K562 (cell line): ENCODE measurements around the gene UBE2V1. TPM values are rescaled to one million over a fixed set of nuclear protein-coding genes. Genes with fewer than 3 reads are reported as not detected.

Experiments
- CHD1 ChIP-seq: fragments of 200-600 bp; sonication (generic); IDR thresholded peaks from one replicate; pipeline ENCODE4 v1.6.1; 2012; ENCODE audit warnings: mild to moderate bottlenecking, moderate library complexity, low read length, inconsistent platforms
- EP400 ChIP-seq: fragments of 450-650 bp; IDR thresholded peaks from 2 replicates; pipeline ENCODE4 v1.6.1; 2017; ENCODE audit warnings: antibody characterized with exemption, mild to moderate bottlenecking, moderate library complexity
- FOXA3 ChIP-seq, 2 experiments: fragments of 450-650 bp in 1 of 2; sonication (generic) in 1 of 2; formaldehyde crosslinking; IDR thresholded peaks in 1 of 2; conservative IDR thresholded peaks in 1 of 2; 2 replicates each; pipeline versions ENCODE4 v1.4.0 to v1.8.0; 2020 to 2022; ENCODE audit warnings: mild to moderate bottlenecking in 2 of 2, missing genetic modification reagents in 1 of 2
- GATAD2A ChIP-seq: fragments of 450-650 bp; IDR thresholded peaks from 2 replicates; pipeline ENCODE4 v1.6.1; 2017
- LCOR ChIP-seq: sonication (generic); formaldehyde crosslinking; IDR thresholded peaks from 2 replicates; pipeline ENCODE4 v1.8.0; 2022; ENCODE audit warnings: mild to moderate bottlenecking, missing genetic modification reagents
- MBD2 ChIP-seq: sonication (generic); IDR thresholded peaks from 2 replicates; pipeline ENCODE4 v1.6.1; 2016; ENCODE audit warnings: low read depth, borderline replicate concordance
- NCOA1 ChIP-seq: fragments of 450-650 bp; IDR thresholded peaks from 2 replicates; pipeline ENCODE4 v1.6.1; 2016; ENCODE audit warnings: low read depth
- NCOR1 ChIP-seq: fragments of 450-650 bp; IDR thresholded peaks from 2 replicates; pipeline ENCODE4 v1.6.1; 2016; ENCODE audit warnings: mild to moderate bottlenecking, moderate library complexity
- RCOR1 ChIP-seq, 2 experiments: IDR thresholded peaks; 2 replicates each; pipeline ENCODE4 v1.6.1; 2012; ENCODE audit warnings: low read depth in 2 of 2, low read length in 2 of 2, borderline replicate concordance in 1 of 2, improper control_type of control experiment in 1 of 2
- RUNX1 ChIP-seq: sonication (generic); IDR thresholded peaks from 2 replicates; pipeline ENCODE4 v1.6.1; 2016; ENCODE audit warnings: antibody characterized with exemption, low read depth
- TEAD1 ChIP-seq, 2 experiments: fragments of 450-650 bp in 1 of 2; sonication (generic) in 1 of 2; formaldehyde crosslinking; IDR thresholded peaks; 2 replicates each; pipeline versions ENCODE4 v1.4.0 to v1.8.0; 2020 to 2022; ENCODE audit warnings: mild to moderate bottlenecking in 2 of 2, missing genetic modification reagents in 1 of 2
- ZNF398 ChIP-seq: fragments of 250-450 bp; sonication (Bioruptor Pico); IDR thresholded peaks from 2 replicates; pipeline ENCODE4 v1.8.0; 2021; ENCODE audit warnings: moderate library complexity, mild to moderate bottlenecking, inconsistent platforms
- ZNF436 ChIP-seq: fragments of 250-450, 450-650 bp; sonication (Bioruptor Pico); formaldehyde crosslinking; IDR thresholded peaks from 2 replicates; pipeline ENCODE4 v1.7.0; 2020; ENCODE audit warnings: mild to moderate bottlenecking
- ZNF584 ChIP-seq: fragments of 200-800 bp; sonication (Bioruptor generic); IDR thresholded peaks from 2 replicates; pipeline ENCODE4 v1.6.1; 2016; ENCODE audit warnings: low read depth, mild to moderate bottlenecking, missing genetic modification characterization, missing compliant biosample characterization
- polyA plus RNA-seq, 8 experiments: library from polyadenylated mRNA; depleted of rRNA in 4 of 8; stranded (reverse) in 5 of 8; unstranded in 3 of 8; fragments of >200 nt; fragmentation: Nextera tagmentation in 2 of 8; fragmentation: Illumina TruSeq in 1 of 8; extraction: Ambion mirVana in 2 of 8; extraction: Trizol in 1 of 8; gene quantifications; 2 replicates each; pipeline versions ENCODE4 v1.2.1 to v1.2.3, GENCODE V29; 2011 to 2014; ENCODE audit warnings: inconsistent platforms in 1 of 8, missing spikeins in 1 of 8
- total RNA-seq, 7 experiments: library from RNA; depleted of rRNA in 6 of 7; stranded (reverse); fragments of >200 nt in 6 of 7; fragmentation: Illumina TruSeq in 2 of 7; extraction: Trizol in 2 of 7; gene quantifications; 2 replicates each; pipeline versions ENCODE4 v1.2.1 to v1.2.3, GENCODE V29; 2011 to 2021; ENCODE audit warnings: low replicate concordance in 1 of 7
- TF ChIP-seq, protein P1 (sequence below): sonication (generic); formaldehyde crosslinking; IDR thresholded peaks from 2 replicates; pipeline ENCODE4 v1.8.0; 2023; ENCODE audit warnings: missing genetic modification reagents, mild to moderate bottlenecking, borderline replicate concordance

UBE2V1 gene
- total and polyA plus RNA-seq, 9 of the 15 experiments (the other 6 are each of a cell fraction or from before 2014, with no cell fraction given), result 93.0 to 357 (median 119) TPM

DNA sequence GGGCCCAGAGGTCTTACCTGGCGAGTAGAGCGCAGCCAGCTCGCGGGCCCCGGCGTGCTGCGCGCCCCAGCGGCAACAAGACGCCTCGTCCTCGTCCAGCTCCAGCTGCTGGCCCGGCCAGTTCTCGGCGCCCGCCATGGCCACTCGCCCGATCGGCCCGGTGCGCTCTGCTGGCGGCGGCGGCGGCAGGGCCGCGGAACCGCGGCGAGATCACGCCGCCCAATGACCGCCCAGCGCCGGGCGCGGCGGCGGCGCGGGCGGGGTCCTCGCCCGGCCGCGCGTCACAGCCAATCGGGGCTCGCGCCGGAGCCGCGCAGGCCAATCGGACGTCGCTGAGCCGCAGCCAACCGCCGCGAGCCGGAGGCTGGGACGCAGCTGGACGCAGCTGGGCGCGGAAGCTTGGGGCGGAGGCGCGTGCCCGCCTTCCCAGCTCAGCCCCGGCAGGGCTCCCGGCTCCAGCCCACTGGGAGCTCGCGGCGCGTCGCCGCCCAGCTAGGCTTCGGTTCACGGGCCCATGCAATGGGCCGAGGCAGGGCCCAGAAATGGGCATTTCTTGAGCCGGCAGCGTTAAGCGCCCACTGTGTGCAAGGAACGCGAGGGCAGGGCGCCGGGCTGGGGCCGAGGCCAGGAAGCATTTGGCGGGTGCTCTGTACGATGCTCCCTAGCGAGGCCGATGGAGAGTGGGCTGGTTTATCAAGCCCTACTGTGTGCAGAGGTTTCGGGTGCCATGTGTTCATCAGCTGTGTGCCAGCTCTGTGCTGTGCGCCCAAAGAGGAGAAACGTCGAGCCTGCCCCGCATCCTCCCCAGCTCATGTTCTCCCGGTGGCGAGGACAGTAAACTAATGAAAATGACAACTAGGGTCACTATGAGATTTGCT, 40.8 kb upstream of the UBE2V1 start, which contains the start of gene PEDS1 (continued):
- peak; percentile 32; the same call in 1 of the 2 replicates for TF ChIP-seq MBD2
- TF ChIP-seq NCOR1, result no peak
- no peak; the same call in 1 of the 2 replicates for TF ChIP-seq GATAD2A
- no peak for TF ChIP-seq NCOA1
- no peak; a peak in 1 of 4 replicates for TF ChIP-seq FOXA3 (CRISPR knock-in tag; conservative IDR thresholded peaks at IDR 0.05 in 1 of 2, IDR thresholded peaks at IDR 0.05 in 1 of 2)
- TF ChIP-seq EP400, result peak; percentile 42; the same call in 1 of the 2 replicates
- TF ChIP-seq ZNF584, result no peak
- TF ChIP-seq CHD1, result no peak
- TF ChIP-seq RUNX1, result no peak
- no peak for TF ChIP-seq ZNF436 (CRISPR knock-in tag)
- no peak for TF ChIP-seq LCOR (CRISPR knock-in tag)
- peak in 1 of 2 experiments; percentile 58; a peak in 1 of 4 replicates for TF ChIP-seq TEAD1 (CRISPR knock-in tag; IDR thresholded peaks at IDR 0.05)
- TF ChIP-seq RCOR1 (IDR thresholded peaks at IDR 0.05; ENCODE audit: borderline replicate concordance in 1 of 2, low read depth in 2 of 2, low read length in 2 of 2), result peak in 1 of 2 experiments; percentile 2; a peak in 1 of 4 replicates
- no peak for TF ChIP-seq ZNF398 (CRISPR knock-in tag)
- TF ChIP-seq, protein P1, sequence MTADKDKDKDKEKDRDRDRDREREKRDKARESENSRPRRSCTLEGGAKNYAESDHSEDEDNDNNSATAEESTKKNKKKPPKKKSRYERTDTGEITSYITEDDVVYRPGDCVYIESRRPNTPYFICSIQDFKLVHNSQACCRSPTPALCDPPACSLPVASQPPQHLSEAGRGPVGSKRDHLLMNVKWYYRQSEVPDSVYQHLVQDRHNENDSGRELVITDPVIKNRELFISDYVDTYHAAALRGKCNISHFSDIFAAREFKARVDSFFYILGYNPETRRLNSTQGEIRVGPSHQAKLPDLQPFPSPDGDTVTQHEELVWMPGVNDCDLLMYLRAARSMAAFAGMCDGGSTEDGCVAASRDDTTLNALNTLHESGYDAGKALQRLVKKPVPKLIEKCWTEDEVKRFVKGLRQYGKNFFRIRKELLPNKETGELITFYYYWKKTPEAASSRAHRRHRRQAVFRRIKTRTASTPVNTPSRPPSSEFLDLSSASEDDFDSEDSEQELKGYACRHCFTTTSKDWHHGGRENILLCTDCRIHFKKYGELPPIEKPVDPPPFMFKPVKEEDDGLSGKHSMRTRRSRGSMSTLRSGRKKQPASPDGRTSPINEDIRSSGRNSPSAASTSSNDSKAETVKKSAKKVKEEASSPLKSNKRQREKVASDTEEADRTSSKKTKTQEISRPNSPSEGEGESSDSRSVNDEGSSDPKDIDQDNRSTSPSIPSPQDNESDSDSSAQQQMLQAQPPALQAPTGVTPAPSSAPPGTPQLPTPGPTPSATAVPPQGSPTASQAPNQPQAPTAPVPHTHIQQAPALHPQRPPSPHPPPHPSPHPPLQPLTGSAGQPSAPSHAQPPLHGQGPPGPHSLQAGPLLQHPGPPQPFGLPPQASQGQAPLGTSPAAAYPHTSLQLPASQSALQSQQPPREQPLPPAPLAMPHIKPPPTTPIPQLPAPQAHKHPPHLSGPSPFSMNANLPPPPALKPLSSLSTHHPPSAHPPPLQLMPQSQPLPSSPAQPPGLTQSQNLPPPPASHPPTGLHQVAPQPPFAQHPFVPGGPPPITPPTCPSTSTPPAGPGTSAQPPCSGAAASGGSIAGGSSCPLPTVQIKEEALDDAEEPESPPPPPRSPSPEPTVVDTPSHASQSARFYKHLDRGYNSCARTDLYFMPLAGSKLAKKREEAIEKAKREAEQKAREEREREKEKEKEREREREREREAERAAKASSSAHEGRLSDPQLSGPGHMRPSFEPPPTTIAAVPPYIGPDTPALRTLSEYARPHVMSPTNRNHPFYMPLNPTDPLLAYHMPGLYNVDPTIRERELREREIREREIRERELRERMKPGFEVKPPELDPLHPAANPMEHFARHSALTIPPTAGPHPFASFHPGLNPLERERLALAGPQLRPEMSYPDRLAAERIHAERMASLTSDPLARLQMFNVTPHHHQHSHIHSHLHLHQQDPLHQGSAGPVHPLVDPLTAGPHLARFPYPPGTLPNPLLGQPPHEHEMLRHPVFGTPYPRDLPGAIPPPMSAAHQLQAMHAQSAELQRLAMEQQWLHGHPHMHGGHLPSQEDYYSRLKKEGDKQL (CRISPR knock-in tag), result no peak
